DOHH2 (cell line): ENCODE measurements around the gene CBS.
"Not testable (repeated sequence)": the region's sequence is repeated elsewhere in the genome, so short reads cannot be mapped to it uniquely, and the experiment has no call there.

Source experiments
- CTCF ChIP-seq: fragments of 200-600 bp; sonication (generic); IDR thresholded peaks from one replicate; pipeline ENCODE4 v1.5.1; 2014; ENCODE audit warnings: antibody characterized with exemption, mild to moderate bottlenecking, low read depth, low read length; ENCODE audit not compliant: poor library complexity, severe bottlenecking
- EZH2phosphoT487 ChIP-seq: fragments of 200-600 bp; sonication (generic); IDR thresholded peaks from 2 replicates; pipeline ENCODE4 v1.6.1; 2017; ENCODE audit warnings: borderline replicate concordance, mild to moderate bottlenecking, antibody characterized with exemption, low read length, moderate library complexity, mixed read lengths

- TF ChIP-seq CTCF, EZH2phosphoT487: not testable (repeated sequence)
These were observed 1.0 kb upstream of the CBS start for GRCh38 chr21:43076643-43077042.
